Breast epithelium (tissue), 4 donors: ENCODE results near the gene ZNF18. TPM values are rescaled to one million over a fixed set of nuclear protein-coding genes. Genes with fewer than 3 reads are reported as not detected.

Source experiments
- DNase-seq, 2 donors: peaks; one replicate each; pipeline ENCODE4 v3.0.0-alpha.2; 2019; ENCODE audit warnings: low spot score in 2 of 2
- H3K27ac ChIP-seq, 2 donors: fragments of 200-600 bp; sonication (generic) in 1 of 2; one replicate each; pipeline ENCODE4 v1.5.1; 2016 to 2019; ENCODE audit warnings: mild to moderate bottlenecking in 1 of 2
- H3K27me3 ChIP-seq, 2 donors: fragments of 200-600 bp; sonication (generic) in 1 of 2; one replicate each; pipeline versions ENCODE4 v1.5.1 to v1.6.0; 2017 to 2019; ENCODE audit warnings: control low read depth in 1 of 2, mild to moderate bottlenecking in 1 of 2
- H3K36me3 ChIP-seq: fragments of 200-600 bp; one replicate; pipeline ENCODE4 v1.5.1; 2019
- H3K4me1 ChIP-seq, 2 donors: fragments of 200-600 bp; sonication (generic); one replicate each; pipeline ENCODE4 v1.5.1; 2016 to 2019; ENCODE audit warnings: control low read depth in 1 of 2
- H3K4me3 ChIP-seq, 3 donors: fragments of 200-600 bp; sonication (generic); 1 replicate in 2 of 3; 2 replicates in 1 of 3; pipeline ENCODE4 v1.5.1; 2016 to 2019; ENCODE audit warnings: mild to moderate bottlenecking in 3 of 3, moderate library complexity in 2 of 3
- H3K9me3 ChIP-seq, 2 donors: fragments of 200-600 bp; sonication (generic) in 1 of 2; one replicate each; pipeline ENCODE4 v1.5.1; 2016 to 2019; ENCODE audit warnings: control low read depth in 1 of 2
- CTCF ChIP-seq, 3 donors: fragments of 450-650 bp; IDR thresholded peaks; one replicate each; pipeline ENCODE4 v1.5.1; 2016 to 2017; ENCODE audit warnings: antibody characterized with exemption in 3 of 3, mild to moderate bottlenecking in 3 of 3, moderate library complexity in 3 of 3
- POLR2A ChIP-seq: fragments of 450-650 bp; IDR thresholded peaks from one replicate; pipeline ENCODE4 v1.6.1; 2016; ENCODE audit warnings: antibody characterized with exemption, mild to moderate bottlenecking, moderate library complexity
- POLR2AphosphoS5 ChIP-seq, 3 donors: sonication (generic); formaldehyde crosslinking; IDR thresholded peaks; one replicate each; pipeline ENCODE4 v1.6.1; 2017; ENCODE audit warnings: antibody characterized with exemption in 3 of 3
- intact Hi-C: fragments of 100-400 bp; cut with DNase I; formaldehyde crosslinking; loops from one replicate; pipeline ENCODE4 v1.15.1; 2023; ENCODE audit warnings: low total_unique reads
- total RNA-seq, 3 donors: library from RNA; depleted of rRNA; stranded (reverse); fragments of >200 nt; gene quantifications; one replicate each; pipeline ENCODE4 v1.1.0, GENCODE V29; 2016

The ZNF18 gene
- total RNA-seq, 3 donors from 2014 or later = 7.5 to 11.6 (median 10.2) TPM

- Histone ChIP-seq H3K4me3 (no peak overlapping the region), H3K9me3 (no peaks in the 10 kb centered on the region), H3K36me3 (no peaks in the 10 kb centered on the region), H3K27me3 (no peaks in the 10 kb centered on the region), H3K4me1 (no peaks in the 10 kb centered on the region), H3K27ac (no peak overlapping the region)
- intact Hi-C loops = no loop called here
- TF ChIP-seq CTCF (IDR thresholded peaks at IDR 0.05) = no peak
- no peak for TF ChIP-seq POLR2AphosphoS5 (IDR thresholded peaks at IDR 0.05)
- no peak for TF ChIP-seq POLR2A
- no peak for DNase-seq
Measured at GRCh38 chr17:12037970-12038369, 40.7 kb upstream of the ZNF18 start.

- TF ChIP-seq POLR2A (no peak), CTCF (IDR thresholded peaks at IDR 0.05) (no peak), POLR2AphosphoS5 (IDR thresholded peaks at IDR 0.05) (no peak)
- Histone ChIP-seq H3K36me3 (peaks cover 6% of the 10 kb centered on the region), H3K4me1 (peaks cover 0 to 8% of the 10 kb centered on the region in 2 donors), H3K4me3 (no peak overlapping the region), H3K27me3 (no peaks in the 10 kb centered on the region), H3K9me3 (no peaks in the 10 kb centered on the region), H3K27ac (no peak overlapping the region)
- DNase-seq = no peak
- intact Hi-C loops = no loop called here
Measured at GRCh38 chr17:12035673-12036072, 38.4 kb upstream of the ZNF18 start.

GRCh38 chr17:12034538-12034937 lies 37.3 kb upstream of the ZNF18 start:
- no peak overlapping the region for H3K4me3 ChIP-seq
- no peaks in the 10 kb centered on the region for H3K9me3 ChIP-seq
- TF ChIP-seq POLR2A (no peak), CTCF (IDR thresholded peaks at IDR 0.05) (no peak), POLR2AphosphoS5 (IDR thresholded peaks at IDR 0.05) (no peak)
- H3K27ac ChIP-seq = no peak overlapping the region
- H3K36me3 ChIP-seq = peaks cover 6% of the 10 kb centered on the region
- intact Hi-C loops = no loop called here
- H3K4me1 ChIP-seq = peaks cover 0 to 8% of the 10 kb centered on the region in 2 donors
- DNase-seq = no peak
- no peaks in the 10 kb centered on the region for H3K27me3 ChIP-seq

- Histone ChIP-seq H3K9me3 (no peaks in the 10 kb centered on the region), H3K27me3 (no peaks in the 10 kb centered on the region), H3K4me1 (peaks cover 0 to 8% of the 10 kb centered on the region in 2 donors), H3K4me3 (no peak overlapping the region), H3K27ac (no peak overlapping the region), H3K36me3 (peaks cover 6% of the 10 kb centered on the region)
- intact Hi-C loops = loop anchor here (5.0 kb wide), 1 partner anchor 1226 kb away; the partner anchor contains the start of gene TMEM238L
- DNase-seq = no peak
- no peak for TF ChIP-seq CTCF (IDR thresholded peaks at IDR 0.05)
- no peak for TF ChIP-seq POLR2AphosphoS5 (IDR thresholded peaks at IDR 0.05)
- no peak for TF ChIP-seq POLR2A
Measured at GRCh38 chr17:12028611-12029010, 31.3 kb upstream of the ZNF18 start.

GRCh38 chr17:12027658-12028057 lies 30.4 kb upstream of the ZNF18 start:
- DNase-seq = no peak
- H3K27me3 ChIP-seq = no peaks in the 10 kb centered on the region
- peaks cover 0 to 8% of the 10 kb centered on the region in 2 donors for H3K4me1 ChIP-seq
- no peak for TF ChIP-seq CTCF (IDR thresholded peaks at IDR 0.05)
- no peak for TF ChIP-seq POLR2AphosphoS5 (IDR thresholded peaks at IDR 0.05)
- no peak overlapping the region for H3K27ac ChIP-seq
- H3K9me3 ChIP-seq = no peaks in the 10 kb centered on the region
- no peak overlapping the region for H3K4me3 ChIP-seq
- peaks cover 6% of the 10 kb centered on the region for H3K36me3 ChIP-seq
- intact Hi-C loops = loop anchor here (5.0 kb wide), 1 partner anchor 1225 kb away; the partner anchor contains the start of gene TMEM238L
